Calu3 (cell line): ENCODE data around the gene FYN. TPM values are rescaled to one million over a fixed set of nuclear protein-coding genes. Genes with fewer than 3 reads are reported as not detected.

Experiments used
- BruUV-seq: library from RNA; stranded (reverse); fragments of 400-500 nt; replicated peaks from 2 replicates; lab custom pipeline; 2021; lab: Mats Ljungman, UMichigan
- CTCF ChIA-PET: fragments of 300-600 bp; sonication (Branson Sonifier 250); formaldehyde crosslinking; loops from one replicate; lab custom pipeline; 2022; ENCODE audit warnings: antibody characterized with exemption; lab: Charles Lee
- DNase-seq: peaks from one replicate; pipeline ENCODE4 v3.0.0; 2022
- H3K27ac Mint-ChIP-seq: one replicate; pipeline ENCODE4 v1.8.0; 2022; ENCODE audit warnings: mixed read lengths; ENCODE audit not compliant: unreplicated experiment
- H3K27me3 Mint-ChIP-seq: one replicate; pipeline ENCODE4 v1.8.0; 2022; ENCODE audit warnings: mixed read lengths; ENCODE audit not compliant: unreplicated experiment
- H3K36me3 Mint-ChIP-seq: one replicate; pipeline ENCODE4 v1.8.0; 2022; ENCODE audit warnings: mild to moderate bottlenecking, moderate library complexity, mixed read lengths; ENCODE audit not compliant: insufficient read depth, unreplicated experiment
- H3K4me1 Mint-ChIP-seq: one replicate; pipeline ENCODE4 v1.8.0; 2022; ENCODE audit warnings: mild to moderate bottlenecking, low read depth, mixed read lengths; ENCODE audit not compliant: unreplicated experiment
- H3K4me3 Mint-ChIP-seq: one replicate; pipeline ENCODE4 v1.8.0; 2022; ENCODE audit warnings: mild to moderate bottlenecking, low read depth, moderate library complexity, mixed read lengths; ENCODE audit not compliant: unreplicated experiment
- H3K9me3 Mint-ChIP-seq: one replicate; pipeline ENCODE4 v1.8.0; 2022; ENCODE audit warnings: low read depth, mixed read lengths; ENCODE audit not compliant: unreplicated experiment
- CTCF ChIP-seq: fragments of 200-600 bp; IDR thresholded peaks from one replicate; pipeline ENCODE4 v1.8.0; 2022; ENCODE audit warnings: antibody characterized with exemption; ENCODE audit not compliant: unreplicated experiment
- intact Hi-C: fragments of 100-400 bp; cut with micrococcal nuclease; formaldehyde crosslinking; loops from one replicate; pipeline ENCODE4 v1.10.0; 2022; ENCODE audit not compliant: unreplicated experiment
- total RNA-seq: library from RNA; stranded (reverse); gene quantifications from 2 replicates; pipeline ENCODE4 v1.2.3, GENCODE V29; 2022

FYN gene
- total RNA-seq, 1 experiment from 2014 or later = 61.0 TPM

DNA sequence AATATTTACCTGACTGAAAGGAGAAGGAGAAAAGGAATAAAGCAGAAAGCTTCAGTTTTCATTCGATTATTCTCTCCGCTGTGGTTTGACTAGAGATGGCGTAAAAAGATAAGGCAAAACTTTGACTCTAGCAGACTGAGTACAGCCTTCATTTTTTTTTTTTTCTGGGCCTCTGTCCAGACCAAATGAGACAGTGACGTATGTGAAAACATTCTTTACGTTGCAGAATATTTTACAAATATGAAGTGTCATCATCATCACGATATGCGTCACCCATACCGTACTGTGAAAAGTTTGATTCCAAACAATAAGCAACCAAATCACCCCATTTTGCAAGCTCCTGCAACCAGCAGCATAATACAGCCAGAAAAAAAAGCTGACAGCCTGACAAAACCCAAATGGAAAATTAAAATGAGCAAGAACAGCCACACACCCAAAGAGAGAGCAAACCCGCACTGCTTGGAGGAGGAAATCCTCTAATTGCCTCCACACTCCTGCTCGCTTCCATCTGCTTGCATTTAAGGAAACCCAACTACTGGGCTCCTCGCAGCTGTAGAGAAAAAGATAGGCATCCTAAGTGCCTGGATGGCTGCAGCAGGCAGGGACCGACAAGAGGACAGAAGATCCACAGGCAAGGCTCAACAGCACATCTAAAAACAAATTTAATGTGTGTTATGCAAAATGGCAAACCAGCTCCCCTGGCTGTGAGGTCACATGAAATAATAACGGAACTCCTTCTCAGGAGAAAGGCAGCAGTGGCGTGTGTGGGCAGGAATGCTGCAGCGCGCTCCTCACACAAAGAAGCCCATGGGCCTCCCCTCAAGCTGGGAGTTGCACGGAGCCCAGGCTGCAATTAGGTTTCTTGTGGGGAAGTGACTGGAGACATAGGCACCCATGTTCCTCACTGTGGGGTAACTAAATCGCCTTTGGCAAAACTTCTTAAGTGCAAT, 113.1 kb downstream of the FYN start:
- Mint-ChIP-seq H3K27ac (no peak overlapping the region), H3K27me3 (no peaks in the 10 kb centered on the region), H3K9me3 (no peaks in the 10 kb centered on the region), H3K4me3 (no peak overlapping the region), H3K36me3 (no peaks in the 10 kb centered on the region), H3K4me1 (peaks cover 16% of the 10 kb centered on the region)
- no peak for DNase-seq
- no peak for TF ChIP-seq CTCF
- no TSS peak for BruUV-seq
- intact Hi-C loops = no loop called here
- CTCF ChIA-PET = no interaction called here

- no peak for DNase-seq
- Mint-ChIP-seq H3K9me3 (no peaks in the 10 kb centered on the region), H3K4me3 (no peak overlapping the region), H3K36me3 (no peaks in the 10 kb centered on the region), H3K4me1 (peaks cover 16% of the 10 kb centered on the region), H3K27ac (no peak overlapping the region), H3K27me3 (no peaks in the 10 kb centered on the region)
- BruUV-seq = no TSS peak
- TF ChIP-seq CTCF = no peak
- CTCF ChIA-PET = no interaction called here
- intact Hi-C loops = no loop called here
Measured at GRCh38 chr6:111759331-111759835, 113.9 kb downstream of the FYN start.

DNA sequence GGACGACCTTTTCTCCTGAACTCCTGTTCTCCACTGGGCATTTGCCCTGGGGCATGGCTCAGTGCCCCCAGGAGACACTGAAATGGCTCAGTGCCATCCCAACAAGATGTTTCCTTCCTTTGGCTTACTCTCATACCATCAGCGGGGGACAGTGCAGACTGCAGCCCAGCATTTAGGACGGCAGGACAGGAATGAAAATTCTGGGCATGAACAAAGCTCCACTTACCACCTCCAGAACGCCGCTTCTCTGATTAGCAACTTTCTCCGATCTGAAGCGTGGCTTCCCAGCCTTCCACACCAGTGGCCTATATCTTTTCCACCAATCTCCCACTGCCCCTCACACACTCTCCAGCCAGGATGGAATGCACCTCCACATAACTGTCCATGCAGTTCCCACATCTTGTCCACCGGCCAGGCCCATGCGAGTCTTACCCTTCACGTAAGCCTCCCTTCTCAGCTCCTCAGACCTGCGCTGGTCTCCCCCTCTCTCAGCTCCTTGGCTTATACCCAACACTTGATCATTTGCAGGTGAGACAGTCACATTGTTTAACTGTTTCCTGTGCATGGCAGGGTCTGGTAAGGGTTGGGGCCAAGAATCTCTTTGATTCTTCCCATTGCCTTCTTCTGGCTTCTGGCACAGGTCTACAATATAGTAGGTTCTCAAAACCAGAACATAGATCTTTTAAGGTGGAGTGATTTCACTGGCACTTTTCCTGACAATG, 114.5 kb downstream of the FYN start:
- CTCF ChIA-PET = no interaction called here
- intact Hi-C loops = no loop called here
- no peak overlapping the region for H3K27ac Mint-ChIP-seq
- peaks cover 12% of the 10 kb centered on the region for H3K4me1 Mint-ChIP-seq
- no TSS peak for BruUV-seq
- DNase-seq = no peak
- no peak for TF ChIP-seq CTCF
- no peaks in the 10 kb centered on the region for H3K36me3 Mint-ChIP-seq
- no peaks in the 10 kb centered on the region for H3K9me3 Mint-ChIP-seq
- H3K4me3 Mint-ChIP-seq = no peak overlapping the region
- H3K27me3 Mint-ChIP-seq = no peaks in the 10 kb centered on the region

GRCh38 chr6:111757342-111757741, 115.9 kb downstream of the FYN start:
- no peak for TF ChIP-seq CTCF
- intact Hi-C loops = no loop called here
- Mint-ChIP-seq H3K27me3 (no peaks in the 10 kb centered on the region), H3K27ac (no peak overlapping the region), H3K9me3 (no peaks in the 10 kb centered on the region), H3K36me3 (no peaks in the 10 kb centered on the region), H3K4me1 (no peaks in the 10 kb centered on the region), H3K4me3 (no peak overlapping the region)
- no TSS peak for BruUV-seq
- CTCF ChIA-PET = no interaction called here
- no peak for DNase-seq
